CD4-positive, alpha-beta T cell treated with Interleukin-12 subunit alpha and Interleukin-12 subunit beta, for 1 hour (primary cell): ENCODE measurements around the gene SCN3A.

Source experiments
- DNase-seq: peaks from one replicate; pipeline ENCODE4 v3.0.0-alpha.2; 2020

SCN3A gene

DNA sequence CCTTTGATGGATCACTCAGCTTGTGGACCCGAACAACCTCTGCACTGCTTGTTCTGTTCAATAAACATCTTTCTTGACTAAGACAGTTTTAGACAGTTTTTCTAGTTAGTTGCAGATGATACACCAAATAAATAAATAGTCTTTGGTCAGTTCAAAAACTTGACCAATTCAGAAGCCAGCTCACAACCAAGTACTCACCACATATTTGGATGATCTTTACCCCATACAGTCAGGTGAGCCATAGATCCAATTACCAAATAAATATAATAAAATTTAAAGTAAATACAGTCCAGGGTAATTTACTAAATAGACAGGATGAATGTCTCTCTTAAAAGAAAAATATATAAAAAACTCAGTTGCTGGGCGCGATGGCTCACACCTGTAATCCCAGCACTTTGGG, 18.2 kb downstream of the SCN3A start:
- DNase-seq: no peak

GRCh38 chr2:165182029-165182428, 21.8 kb downstream of the SCN3A start:
- DNase-seq: no peak

DNA sequence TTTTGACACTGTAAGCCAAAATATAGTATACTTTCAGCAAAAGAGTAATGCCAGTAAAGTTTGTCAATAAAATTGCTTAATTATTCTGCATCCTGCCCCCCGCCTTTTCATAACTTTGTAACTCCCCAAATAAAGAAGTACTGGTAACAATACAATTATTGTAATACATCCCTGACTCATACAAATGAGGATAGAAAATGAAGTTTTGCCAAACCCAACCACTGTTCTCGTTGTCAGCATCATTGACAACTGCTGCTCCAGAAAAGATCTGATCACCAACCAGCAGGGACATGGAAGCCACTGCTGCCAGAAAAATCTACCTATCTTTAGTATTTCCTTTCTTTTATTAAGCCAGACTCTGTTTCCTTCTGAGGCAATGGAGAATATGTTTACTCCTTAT, 27.1 kb downstream of the SCN3A start:
- no peak for DNase-seq

- DNase-seq: no peak
These were observed 30.6 kb downstream of the SCN3A start for GRCh38 chr2:165173215-165173614.

DNA sequence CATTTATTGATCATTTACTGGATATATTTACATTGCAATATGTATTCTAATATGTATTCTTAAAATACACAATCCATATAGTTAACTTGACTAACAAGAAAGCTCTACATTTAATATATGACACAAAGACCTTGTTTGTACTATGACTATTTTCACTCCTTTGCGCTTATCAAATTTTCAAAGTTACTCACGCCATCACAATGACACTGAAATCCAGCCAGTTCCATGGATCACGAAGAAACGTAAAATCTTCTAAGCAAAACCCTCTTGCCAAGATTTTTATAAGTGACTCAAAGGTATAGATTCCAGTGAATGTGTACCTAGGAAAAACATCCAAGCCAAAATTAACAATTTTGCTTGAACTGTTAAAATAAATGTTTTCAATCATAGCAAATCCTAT, 39.6 kb downstream of the SCN3A start:
- no peak for DNase-seq

DNA sequence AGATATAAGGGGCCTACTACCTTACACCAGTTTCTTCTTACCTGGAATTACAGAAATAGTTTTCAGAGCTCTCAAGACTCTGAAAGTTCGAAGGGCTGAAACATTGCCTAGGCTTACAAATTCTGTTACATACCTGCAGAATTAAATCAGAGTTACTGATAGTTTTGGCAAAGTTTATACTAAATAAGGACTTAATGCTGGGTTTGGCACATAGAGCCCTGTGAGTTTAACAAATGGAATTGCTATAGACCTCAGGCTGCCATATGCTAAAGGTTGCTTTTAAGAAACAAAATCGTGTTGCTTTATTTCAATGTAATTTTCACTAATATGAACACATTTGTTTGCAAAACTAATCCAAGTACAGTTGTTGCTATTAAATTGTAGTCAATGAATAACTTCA, 40.1 kb downstream of the SCN3A start:
- DNase-seq: no peak

DNA sequence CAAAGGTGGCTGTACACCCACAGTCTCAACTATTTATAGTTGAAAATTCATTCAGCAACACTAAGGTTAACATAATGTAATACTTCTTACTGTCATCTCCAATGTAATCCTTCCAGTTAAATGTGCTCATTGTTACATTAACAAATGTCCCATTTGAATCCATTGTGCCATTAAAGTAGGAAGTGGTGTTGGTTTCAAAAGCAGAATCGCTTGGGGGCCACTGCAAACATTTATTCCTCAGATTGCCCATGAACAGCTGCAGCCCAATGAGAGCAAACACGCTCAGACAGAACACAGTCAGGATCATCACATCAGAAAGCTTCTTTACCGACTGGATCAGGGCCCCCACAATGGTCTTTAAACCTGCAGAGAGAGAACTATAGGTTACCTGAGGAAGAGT, 41.4 kb downstream of the SCN3A start:
- DNase-seq: no peak

GRCh38 chr2:165161510-165161909, 42.3 kb downstream of the SCN3A start:
- no peak for DNase-seq

- no peak for DNase-seq
These were observed 46.7 kb downstream of the SCN3A start for GRCh38 chr2:165157160-165157559.

- DNase-seq: no peak
These were observed 48.7 kb downstream of the SCN3A start for GRCh38 chr2:165155152-165155551.

DNA sequence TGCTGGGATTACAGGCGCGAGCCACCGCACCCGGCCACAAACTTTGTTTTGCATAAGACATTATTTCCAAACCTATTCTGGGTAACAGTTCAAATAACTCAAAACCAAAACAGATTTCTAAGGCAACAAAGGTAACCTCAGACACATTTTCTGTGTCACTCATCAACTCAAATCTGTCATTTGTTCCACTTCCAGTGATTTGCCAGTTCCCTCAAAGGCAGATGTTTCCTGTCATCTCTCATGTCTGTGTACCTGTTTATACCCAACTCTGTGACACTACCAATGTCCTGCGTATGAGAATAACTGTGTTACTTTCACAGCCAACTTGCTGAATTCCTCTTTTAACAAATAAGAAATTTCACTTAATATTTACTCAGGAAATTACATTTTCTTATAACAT, 54.4 kb downstream of the SCN3A start:
- DNase-seq: no peak

- DNase-seq: no peak
These were observed 56.4 kb downstream of the SCN3A start for GRCh38 chr2:165147186-165148045.

DNA sequence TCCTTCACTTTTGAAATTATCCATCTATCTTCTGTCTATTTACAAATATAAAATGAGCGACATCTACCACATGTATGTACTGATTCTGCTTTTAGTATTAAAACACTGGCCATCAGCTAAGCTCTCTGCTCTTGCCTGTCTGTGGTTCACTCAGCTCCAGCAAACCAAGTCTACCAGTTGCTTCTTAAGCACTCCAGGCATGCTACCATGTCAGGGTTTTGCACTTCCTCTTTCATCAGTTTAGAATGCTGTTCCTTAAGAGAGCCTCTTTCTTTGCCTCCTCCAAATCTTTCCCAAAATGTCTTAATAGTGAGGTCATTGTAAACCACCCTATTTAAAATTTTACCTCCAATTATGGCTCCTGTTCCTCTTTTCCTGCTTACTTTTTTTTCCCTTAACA, 59.5 kb downstream of the SCN3A start:
- DNase-seq: no peak

DNA sequence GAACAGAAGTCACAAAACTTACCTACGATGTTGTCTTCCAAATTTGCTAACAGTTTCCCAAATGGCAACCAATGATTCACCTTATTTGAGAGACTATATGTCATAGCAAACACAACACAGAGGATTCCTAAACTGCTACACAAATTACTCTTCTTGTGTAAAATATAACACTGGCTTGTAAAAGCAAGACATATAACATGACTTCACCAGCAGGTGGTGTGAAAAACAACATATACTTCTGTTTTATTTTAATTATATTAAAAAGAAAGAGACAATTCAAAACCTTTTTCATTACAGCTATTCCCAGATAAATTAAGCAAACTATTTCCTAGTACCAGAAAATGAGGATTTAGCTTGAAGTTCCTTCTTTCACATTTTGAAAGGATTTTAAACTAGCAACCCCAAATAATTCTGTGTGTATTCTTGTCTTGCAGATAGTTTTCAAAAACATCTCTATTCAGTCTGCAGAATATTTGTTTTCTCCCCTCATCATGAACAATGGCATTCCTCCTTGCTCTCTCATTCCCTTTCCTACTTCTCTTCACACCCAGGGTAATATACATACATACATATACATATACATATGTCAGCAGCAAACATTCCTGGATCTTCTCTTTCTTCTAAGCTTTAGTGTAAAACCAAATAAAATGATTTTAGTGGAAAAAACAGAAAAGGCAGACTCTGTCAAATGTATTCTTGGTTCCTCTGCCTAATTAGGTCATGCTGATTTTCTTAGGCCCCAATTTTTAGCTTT, 62.1 kb downstream of the SCN3A start:
- no peak for DNase-seq

GRCh38 chr2:165126244-165126643, 77.6 kb downstream of the SCN3A start:
- DNase-seq: no peak

DNA sequence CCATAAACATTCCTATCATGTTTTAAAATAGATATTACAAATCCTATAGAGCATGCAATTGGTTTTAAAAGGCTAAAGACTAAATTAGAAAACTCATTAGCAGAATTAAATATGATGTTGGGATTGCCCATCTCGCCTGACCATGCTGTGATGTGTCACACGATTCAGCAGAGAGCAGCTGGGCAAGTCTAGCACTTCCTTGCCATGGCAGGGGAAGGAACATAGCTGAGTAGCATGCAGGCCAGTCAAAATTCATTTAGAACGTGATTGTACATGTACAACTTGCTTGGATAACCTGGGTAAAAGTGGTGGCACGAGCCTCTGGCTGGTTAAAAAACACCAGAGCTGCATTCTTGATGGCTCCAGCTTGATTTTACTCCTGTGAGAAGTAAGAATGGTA, 81.3 kb downstream of the SCN3A start:
- DNase-seq: no peak

GRCh38 chr2:165120740-165121467, 82.9 kb downstream of the SCN3A start:
- DNase-seq: no peak

DNA sequence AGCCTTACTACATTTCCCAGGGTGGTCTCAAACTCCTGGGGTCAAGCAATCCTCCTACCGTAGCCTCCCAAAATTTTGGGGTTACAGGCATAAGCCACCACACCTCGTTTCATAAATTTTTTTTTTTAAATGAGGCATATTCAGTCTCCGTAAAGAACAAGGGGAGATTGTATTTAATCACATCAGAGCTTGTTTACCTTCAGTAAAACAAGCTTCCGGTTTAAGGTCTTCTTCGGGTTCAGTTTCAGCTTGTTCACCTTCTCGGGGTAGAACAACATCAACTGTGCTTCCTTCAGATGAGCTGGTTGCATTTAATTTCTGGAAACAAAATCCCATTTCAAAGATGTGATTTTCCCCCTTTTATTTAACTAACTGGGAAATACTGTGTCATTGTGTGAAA, 88.6 kb downstream of the SCN3A start:
- DNase-seq: no peak

- no peak for DNase-seq
These were observed 89.4 kb downstream of the SCN3A start for GRCh38 chr2:165114346-165114939.

DNA sequence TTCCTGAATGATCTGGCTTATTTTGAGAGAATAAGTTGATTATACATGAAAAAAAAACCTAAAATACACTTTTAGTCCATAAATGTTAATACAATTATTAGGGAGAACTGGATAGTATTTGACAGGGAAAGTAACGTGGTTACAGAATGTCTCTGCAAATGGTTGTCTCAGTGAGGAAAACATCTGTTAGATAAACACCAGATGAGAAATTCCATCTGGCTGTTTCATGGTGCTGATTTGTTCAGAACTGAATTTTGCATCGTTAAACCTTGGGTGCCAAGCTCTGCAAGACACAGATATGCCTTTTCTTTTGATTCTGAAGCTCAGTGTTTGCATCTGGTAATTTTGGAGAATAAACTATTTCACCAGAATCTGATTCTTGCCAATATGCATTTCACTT, 90.4 kb downstream of the SCN3A start:
- no peak for DNase-seq

GRCh38 chr2:165112789-165113188, 91.1 kb downstream of the SCN3A start:
- no peak for DNase-seq

DNA sequence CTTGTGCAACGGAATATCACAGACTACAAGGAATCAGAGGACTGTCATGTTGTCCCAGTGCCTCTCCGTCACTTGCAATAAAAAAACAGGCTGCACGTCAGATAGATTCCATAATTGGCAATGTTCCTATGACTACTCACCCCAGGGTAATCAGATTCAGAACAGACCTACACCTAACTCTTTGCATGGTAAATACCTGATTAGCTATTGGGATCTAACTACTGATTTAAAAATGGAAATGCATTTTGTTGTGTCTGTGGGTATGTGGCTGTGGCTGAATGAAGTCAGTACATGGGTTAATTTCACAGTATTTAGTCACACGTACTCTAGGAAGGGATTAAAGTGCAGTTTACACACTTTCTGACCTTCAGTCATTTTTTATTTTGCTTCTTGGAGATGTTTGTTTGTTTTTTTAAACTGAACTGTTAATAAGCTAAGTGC, 91.7 kb downstream of the SCN3A start:
- DNase-seq: no peak

DNA sequence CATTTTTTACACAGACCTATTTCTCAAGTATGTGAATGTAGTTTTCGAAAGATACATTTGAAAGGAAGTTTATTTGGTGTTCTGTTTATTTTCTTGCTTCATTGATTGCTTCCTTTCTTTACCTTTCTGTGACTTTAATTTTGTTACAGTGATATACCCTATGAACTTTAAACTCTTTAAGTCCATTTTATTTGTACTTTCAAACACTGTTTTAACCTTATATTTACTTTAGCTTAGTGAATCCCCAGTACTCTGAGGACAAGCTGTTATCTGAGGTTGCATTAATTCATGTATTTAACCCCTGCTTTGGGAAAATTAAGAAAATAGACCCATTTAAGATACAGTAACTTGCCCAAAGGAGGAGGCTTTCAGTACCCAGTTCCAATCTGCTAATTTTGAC, 93.5 kb downstream of the SCN3A start:
- no peak for DNase-seq
